ENCODE results near the gene CHI3L1.
"Not testable (repeated sequence)": the region's sequence is repeated elsewhere in the genome, so short reads cannot be mapped to it uniquely, and the experiment has no call there.

The CHI3L1 gene

GRCh38 chr1:203186446-203187303 lies at the start of gene CHI3L1:
Gene CHI3L1 (minus strand): TSS chr1:203186704. CDS start chr1:203186623, 81 bp downstream.
- DNase-seq, result no peak

- not testable (repeated sequence) for DNase-seq
These were observed 48.4 kb upstream of the CHI3L1 start for GRCh38 chr1:203234901-203235300.

- no peak for DNase-seq
These were observed 43.1 kb upstream of the CHI3L1 start, which contains the start of gene CHIT1 for GRCh38 chr1:203229471-203230135. Gene CHIT1 (minus strand): TSS chr1:203229673. CDS start chr1:203229636, 37 bp downstream.

- no peak for DNase-seq
These were observed 42.2 kb upstream of the CHI3L1 start for GRCh38 chr1:203228670-203229069.

GRCh38 chr1:203227371-203228083 lies 41.0 kb upstream of the CHI3L1 start:
- DNase-seq, result no peak

- no peak for DNase-seq
These were observed 38.6 kb upstream of the CHI3L1 start for GRCh38 chr1:203225071-203225470.

- no peak for DNase-seq
These were observed 36.7 kb upstream of the CHI3L1 start for GRCh38 chr1:203223012-203223775.

GRCh38 chr1:203219934-203220333 lies 33.4 kb upstream of the CHI3L1 start:
- no peak for DNase-seq

GRCh38 chr1:203219171-203219570 lies 32.7 kb upstream of the CHI3L1 start:
- no peak for DNase-seq

- DNase-seq, result no peak
These were observed 31.2 kb upstream of the CHI3L1 start for GRCh38 chr1:203217668-203218067.

- DNase-seq, result no peak
These were observed 30.7 kb upstream of the CHI3L1 start for GRCh38 chr1:203217139-203217655.

- peak; percentile 68 for DNase-seq
These were observed 30.0 kb upstream of the CHI3L1 start for GRCh38 chr1:203216274-203217138.

- DNase-seq, result peak; percentile 10
These were observed 29.1 kb upstream of the CHI3L1 start for GRCh38 chr1:203215573-203215972.

GRCh38 chr1:203214871-203215270 lies 28.4 kb upstream of the CHI3L1 start:
- no peak for DNase-seq

- DNase-seq, result no peak
These were observed 26.6 kb upstream of the CHI3L1 start for GRCh38 chr1:203213126-203213525.

- no peak for DNase-seq
These were observed 25.3 kb upstream of the CHI3L1 start for GRCh38 chr1:203211812-203212211.

GRCh38 chr1:203210988-203211387 lies 24.5 kb upstream of the CHI3L1 start:
- DNase-seq, result no peak

- no peak for DNase-seq
These were observed 23.8 kb upstream of the CHI3L1 start for GRCh38 chr1:203210350-203210749.

GRCh38 chr1:203208181-203208580 lies 21.7 kb upstream of the CHI3L1 start:
- no peak for DNase-seq

GRCh38 chr1:203207751-203208150 lies 21.2 kb upstream of the CHI3L1 start:
- DNase-seq, result no peak

GRCh38 chr1:203206129-203206687 lies 19.7 kb upstream of the CHI3L1 start:
- no peak for DNase-seq

Measured in NCI-H1105 treated with DMSO at 0.1 percent for 48 hours (cell line).